ENCODE data around the gene TMEM244. TPM values are rescaled to one million over a fixed set of nuclear protein-coding genes. Genes with fewer than 3 reads are reported as not detected.

The TMEM244 gene
- total and polyA plus RNA-seq, 2 of the 13 experiments (the other 11 are each of a cell fraction or from before 2014, with no cell fraction given): not detected

DNA sequence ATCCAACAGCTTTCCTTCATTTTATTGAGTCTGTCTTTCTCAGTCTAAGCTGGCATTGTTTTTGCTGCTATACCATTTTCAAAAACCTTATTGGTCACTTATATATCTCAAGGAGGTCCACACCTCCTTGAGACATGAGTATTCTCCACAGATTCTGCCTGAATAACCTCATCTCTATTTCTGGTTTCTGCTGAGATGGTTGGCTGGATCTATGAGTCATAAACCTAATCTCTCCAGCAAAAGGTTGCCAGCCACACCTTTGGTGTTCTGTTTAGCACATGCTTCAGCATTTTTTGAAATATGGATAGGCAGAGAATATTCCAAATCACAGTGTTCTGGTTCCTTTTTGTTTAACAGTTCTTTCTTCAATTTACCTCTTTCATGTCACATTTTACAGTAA lies 40.8 kb upstream of the TMEM244 start:
- Histone ChIP-seq H4K20me1 (ENCODE audit: insufficient read depth, low read length) (no peaks in the 10 kb centered on the region), H3K9ac (ENCODE audit: insufficient read depth, low read depth, low read length) (no peak overlapping the region), H3K9me3 (ENCODE audit: low read length) (no peaks in the 10 kb centered on the region), H3K79me2 (ENCODE audit: insufficient read depth, low read length) (no peaks in the 10 kb centered on the region), H3K4me3 (replicated peaks in 1 of 3; ENCODE audit: insufficient read depth in 1 of 3, low read depth in 2 of 3, low read length in 3 of 3) (no peak overlapping the region), H3K4me1 (ENCODE audit: insufficient read depth, low read length) (no peaks in the 10 kb centered on the region), H3K27ac (ENCODE audit: extremely low read length, insufficient read depth, low read length) (no peak overlapping the region), H3K4me2 (ENCODE audit: low read depth, low read length) (no peak overlapping the region), H2AFZ (ENCODE audit: low read length) (no peak overlapping the region), H3K36me3 (replicated peaks in 1 of 2; ENCODE audit: control insufficient read depth in 1 of 2, insufficient read depth in 2 of 2, low read length in 2 of 2) (no peaks in the 10 kb centered on the region), H3K27me3 (ENCODE audit: control insufficient read depth in 1 of 2, insufficient read depth in 2 of 2, low read length in 2 of 2) (no peaks in the 10 kb centered on the region)
- TF ChIP-seq ZNF616 (CRISPR knock-in tag; IDR thresholded peaks at IDR 0.05; ENCODE audit: low read depth) (no peak), NR1H2 (CRISPR knock-in tag; IDR thresholded peaks at IDR 0.05; ENCODE audit: borderline replicate concordance, low read depth) (no peak), ZIK1 (CRISPR knock-in tag; IDR thresholded peaks at IDR 0.05; ENCODE audit: borderline replicate concordance, low read depth) (no peak), FOXO1 (CRISPR knock-in tag; IDR thresholded peaks at IDR 0.05) (no peak), ZFP90 (CRISPR knock-in tag; IDR thresholded peaks at IDR 0.05; ENCODE audit: borderline replicate concordance) (no peak), MTF2 (CRISPR knock-in tag; IDR thresholded peaks at IDR 0.05; ENCODE audit: borderline replicate concordance) (no peak)
- TF ChIP-seq, protein P1, sequence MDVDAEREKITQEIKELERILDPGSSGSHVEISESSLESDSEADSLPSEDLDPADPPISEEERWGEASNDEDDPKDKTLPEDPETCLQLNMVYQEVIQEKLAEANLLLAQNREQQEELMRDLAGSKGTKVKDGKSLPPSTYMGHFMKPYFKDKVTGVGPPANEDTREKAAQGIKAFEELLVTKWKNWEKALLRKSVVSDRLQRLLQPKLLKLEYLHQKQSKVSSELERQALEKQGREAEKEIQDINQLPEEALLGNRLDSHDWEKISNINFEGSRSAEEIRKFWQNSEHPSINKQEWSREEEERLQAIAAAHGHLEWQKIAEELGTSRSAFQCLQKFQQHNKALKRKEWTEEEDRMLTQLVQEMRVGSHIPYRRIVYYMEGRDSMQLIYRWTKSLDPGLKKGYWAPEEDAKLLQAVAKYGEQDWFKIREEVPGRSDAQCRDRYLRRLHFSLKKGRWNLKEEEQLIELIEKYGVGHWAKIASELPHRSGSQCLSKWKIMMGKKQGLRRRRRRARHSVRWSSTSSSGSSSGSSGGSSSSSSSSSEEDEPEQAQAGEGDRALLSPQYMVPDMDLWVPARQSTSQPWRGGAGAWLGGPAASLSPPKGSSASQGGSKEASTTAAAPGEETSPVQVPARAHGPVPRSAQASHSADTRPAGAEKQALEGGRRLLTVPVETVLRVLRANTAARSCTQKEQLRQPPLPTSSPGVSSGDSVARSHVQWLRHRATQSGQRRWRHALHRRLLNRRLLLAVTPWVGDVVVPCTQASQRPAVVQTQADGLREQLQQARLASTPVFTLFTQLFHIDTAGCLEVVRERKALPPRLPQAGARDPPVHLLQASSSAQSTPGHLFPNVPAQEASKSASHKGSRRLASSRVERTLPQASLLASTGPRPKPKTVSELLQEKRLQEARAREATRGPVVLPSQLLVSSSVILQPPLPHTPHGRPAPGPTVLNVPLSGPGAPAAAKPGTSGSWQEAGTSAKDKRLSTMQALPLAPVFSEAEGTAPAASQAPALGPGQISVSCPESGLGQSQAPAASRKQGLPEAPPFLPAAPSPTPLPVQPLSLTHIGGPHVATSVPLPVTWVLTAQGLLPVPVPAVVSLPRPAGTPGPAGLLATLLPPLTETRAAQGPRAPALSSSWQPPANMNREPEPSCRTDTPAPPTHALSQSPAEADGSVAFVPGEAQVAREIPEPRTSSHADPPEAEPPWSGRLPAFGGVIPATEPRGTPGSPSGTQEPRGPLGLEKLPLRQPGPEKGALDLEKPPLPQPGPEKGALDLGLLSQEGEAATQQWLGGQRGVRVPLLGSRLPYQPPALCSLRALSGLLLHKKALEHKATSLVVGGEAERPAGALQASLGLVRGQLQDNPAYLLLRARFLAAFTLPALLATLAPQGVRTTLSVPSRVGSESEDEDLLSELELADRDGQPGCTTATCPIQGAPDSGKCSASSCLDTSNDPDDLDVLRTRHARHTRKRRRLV (CRISPR knock-in tag; IDR thresholded peaks at IDR 0.05): no peak
- TF ChIP-seq, protein P2, sequence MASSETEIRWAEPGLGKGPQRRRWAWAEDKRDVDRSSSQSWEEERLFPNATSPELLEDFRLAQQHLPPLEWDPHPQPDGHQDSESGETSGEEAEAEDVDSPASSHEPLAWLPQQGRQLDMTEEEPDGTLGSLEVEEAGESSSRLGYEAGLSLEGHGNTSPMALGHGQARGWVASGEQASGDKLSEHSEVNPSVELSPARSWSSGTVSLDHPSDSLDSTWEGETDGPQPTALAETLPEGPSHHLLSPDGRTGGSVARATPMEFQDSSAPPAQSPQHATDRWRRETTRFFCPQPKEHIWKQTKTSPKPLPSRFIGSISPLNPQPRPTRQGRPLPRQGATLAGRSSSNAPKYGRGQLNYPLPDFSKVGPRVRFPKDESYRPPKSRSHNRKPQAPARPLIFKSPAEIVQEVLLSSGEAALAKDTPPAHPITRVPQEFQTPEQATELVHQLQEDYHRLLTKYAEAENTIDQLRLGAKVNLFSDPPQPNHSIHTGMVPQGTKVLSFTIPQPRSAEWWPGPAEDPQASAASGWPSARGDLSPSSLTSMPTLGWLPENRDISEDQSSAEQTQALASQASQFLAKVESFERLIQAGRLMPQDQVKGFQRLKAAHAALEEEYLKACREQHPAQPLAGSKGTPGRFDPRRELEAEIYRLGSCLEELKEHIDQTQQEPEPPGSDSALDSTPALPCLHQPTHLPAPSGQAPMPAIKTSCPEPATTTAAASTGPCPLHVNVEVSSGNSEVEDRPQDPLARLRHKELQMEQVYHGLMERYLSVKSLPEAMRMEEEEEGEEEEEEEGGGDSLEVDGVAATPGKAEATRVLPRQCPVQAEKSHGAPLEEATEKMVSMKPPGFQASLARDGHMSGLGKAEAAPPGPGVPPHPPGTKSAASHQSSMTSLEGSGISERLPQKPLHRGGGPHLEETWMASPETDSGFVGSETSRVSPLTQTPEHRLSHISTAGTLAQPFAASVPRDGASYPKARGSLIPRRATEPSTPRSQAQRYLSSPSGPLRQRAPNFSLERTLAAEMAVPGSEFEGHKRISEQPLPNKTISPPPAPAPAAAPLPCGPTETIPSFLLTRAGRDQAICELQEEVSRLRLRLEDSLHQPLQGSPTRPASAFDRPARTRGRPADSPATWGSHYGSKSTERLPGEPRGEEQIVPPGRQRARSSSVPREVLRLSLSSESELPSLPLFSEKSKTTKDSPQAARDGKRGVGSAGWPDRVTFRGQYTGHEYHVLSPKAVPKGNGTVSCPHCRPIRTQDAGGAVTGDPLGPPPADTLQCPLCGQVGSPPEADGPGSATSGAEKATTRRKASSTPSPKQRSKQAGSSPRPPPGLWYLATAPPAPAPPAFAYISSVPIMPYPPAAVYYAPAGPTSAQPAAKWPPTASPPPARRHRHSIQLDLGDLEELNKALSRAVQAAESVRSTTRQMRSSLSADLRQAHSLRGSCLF (CRISPR knock-in tag; IDR thresholded peaks at IDR 0.05; ENCODE audit: borderline replicate concordance): no peak
- no TSS peak for BruUV-seq (replicated peaks)
- in situ Hi-C loops (cut with HindIII; ENCODE audit: extremely low pct_ligation_motif_present, low pct_unique_long_range_greater_than_20kb) (no loop called here), intact Hi-C loops (cut with micrococcal nuclease; ENCODE audit: unreplicated experiment) (no loop called here)
- POLR2A ChIA-PET: no interaction called here
- ATAC-seq (no peak), DNase-seq (ENCODE audit: low spot score) (no peak), FAIRE-seq (no peak)
- CTCF ChIA-PET (ENCODE audit: low intra/inter-chr PET ratio, low total read pairs): no interaction called here
